ENCODE measurements around the gene HM13. TPM values are rescaled to one million over a fixed set of nuclear protein-coding genes. Genes with fewer than 3 reads are reported as not detected.

The HM13 gene
- total and polyA plus RNA-seq, 2 of the 13 experiments (the other 11 are each of a cell fraction or from before 2014, with no cell fraction given): 118 to 243 TPM

DNA sequence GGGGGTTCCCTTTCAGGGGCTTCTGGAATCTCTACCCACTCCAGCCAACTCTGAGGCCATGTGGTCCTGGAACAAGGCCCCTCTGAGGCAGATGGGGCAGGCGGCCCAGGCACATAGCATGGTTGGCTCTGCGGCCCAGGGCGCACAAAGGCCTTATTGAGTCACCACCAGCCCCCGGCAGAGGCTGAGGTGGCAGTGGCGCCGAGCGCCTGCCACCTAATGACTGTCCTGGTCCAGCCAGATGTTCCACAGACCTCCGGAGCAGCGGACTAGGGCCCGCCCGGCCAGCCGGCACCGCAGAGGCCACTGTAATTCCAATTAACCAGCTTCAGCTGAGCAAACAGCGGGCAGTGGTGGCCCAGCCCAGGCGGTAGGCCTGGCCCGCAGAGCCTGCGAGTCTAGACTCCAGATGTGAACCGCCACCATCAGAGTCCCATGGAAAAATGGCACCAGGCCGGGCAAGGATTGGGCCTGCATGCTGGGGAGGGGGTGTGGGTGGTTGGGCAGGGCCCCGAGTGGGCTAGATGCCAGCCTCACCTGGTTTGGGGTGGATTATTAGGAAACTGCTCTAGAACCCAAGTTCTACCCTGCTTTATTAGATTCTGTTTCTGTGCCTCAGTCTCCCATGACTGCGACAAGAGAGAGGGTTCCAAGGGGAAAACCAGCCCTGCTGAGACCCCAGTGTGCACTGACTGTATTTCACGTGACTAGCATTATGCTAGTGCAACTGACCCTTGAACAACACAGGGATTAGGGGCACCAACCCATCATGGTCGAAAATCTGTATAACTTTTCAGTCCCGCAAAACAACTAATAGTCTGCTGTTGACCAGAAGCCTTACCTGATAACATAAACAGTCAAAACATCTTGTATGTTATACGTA is 56.7 kb downstream of the HM13 start (continued):
- TF ChIP-seq CHCHD3 (CRISPR knock-in tag; IDR thresholded peaks at IDR 0.05): no peak
- no peak for TF ChIP-seq THYN1 (CRISPR knock-in tag; IDR thresholded peaks at IDR 0.05; ENCODE audit: borderline replicate concordance, low read depth)
- no peak for TF ChIP-seq ZNF225 (CRISPR knock-in tag; IDR thresholded peaks at IDR 0.05)
- no peak for TF ChIP-seq HDAC6 (IDR thresholded peaks at IDR 0.05; ENCODE audit: low read depth, low read length)
- TF ChIP-seq DR1 (CRISPR knock-in tag; IDR thresholded peaks at IDR 0.05): no peak
- TF ChIP-seq SMYD3 (CRISPR knock-in tag; IDR thresholded peaks at IDR 0.05): no peak
- TF ChIP-seq, protein P1, sequence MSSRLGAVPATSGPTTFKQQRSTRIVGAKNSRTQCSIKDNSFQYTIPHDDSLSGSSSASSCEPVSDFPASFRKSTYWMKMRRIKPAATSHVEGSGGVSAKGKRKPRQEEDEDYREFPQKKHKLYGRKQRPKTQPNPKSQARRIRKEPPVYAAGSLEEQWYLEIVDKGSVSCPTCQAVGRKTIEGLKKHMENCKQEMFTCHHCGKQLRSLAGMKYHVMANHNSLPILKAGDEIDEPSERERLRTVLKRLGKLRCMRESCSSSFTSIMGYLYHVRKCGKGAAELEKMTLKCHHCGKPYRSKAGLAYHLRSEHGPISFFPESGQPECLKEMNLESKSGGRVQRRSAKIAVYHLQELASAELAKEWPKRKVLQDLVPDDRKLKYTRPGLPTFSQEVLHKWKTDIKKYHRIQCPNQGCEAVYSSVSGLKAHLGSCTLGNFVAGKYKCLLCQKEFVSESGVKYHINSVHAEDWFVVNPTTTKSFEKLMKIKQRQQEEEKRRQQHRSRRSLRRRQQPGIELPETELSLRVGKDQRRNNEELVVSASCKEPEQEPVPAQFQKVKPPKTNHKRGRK (CRISPR knock-in tag; IDR thresholded peaks at IDR 0.05): no peak
- TF ChIP-seq SALL2 (CRISPR knock-in tag; IDR thresholded peaks at IDR 0.05): peak; percentile 42; the same call in 1 of the 2 replicates
- no peak for TF ChIP-seq ZNF709 (CRISPR knock-in tag; IDR thresholded peaks at IDR 0.05)
- 0 out of 2 replicates have a peak, but pooled peaks have one; percentile 15 for TF ChIP-seq ZFP36L1 (CRISPR knock-in tag; IDR thresholded peaks at IDR 0.05)
- TF ChIP-seq ZNF224 (CRISPR knock-in tag; IDR thresholded peaks at IDR 0.05): no peak
- TF ChIP-seq HNRNPK (IDR thresholded peaks at IDR 0.05; ENCODE audit: low read depth, low read length, poor library complexity, severe bottlenecking): peak; percentile 32
- TF ChIP-seq, protein P2, sequence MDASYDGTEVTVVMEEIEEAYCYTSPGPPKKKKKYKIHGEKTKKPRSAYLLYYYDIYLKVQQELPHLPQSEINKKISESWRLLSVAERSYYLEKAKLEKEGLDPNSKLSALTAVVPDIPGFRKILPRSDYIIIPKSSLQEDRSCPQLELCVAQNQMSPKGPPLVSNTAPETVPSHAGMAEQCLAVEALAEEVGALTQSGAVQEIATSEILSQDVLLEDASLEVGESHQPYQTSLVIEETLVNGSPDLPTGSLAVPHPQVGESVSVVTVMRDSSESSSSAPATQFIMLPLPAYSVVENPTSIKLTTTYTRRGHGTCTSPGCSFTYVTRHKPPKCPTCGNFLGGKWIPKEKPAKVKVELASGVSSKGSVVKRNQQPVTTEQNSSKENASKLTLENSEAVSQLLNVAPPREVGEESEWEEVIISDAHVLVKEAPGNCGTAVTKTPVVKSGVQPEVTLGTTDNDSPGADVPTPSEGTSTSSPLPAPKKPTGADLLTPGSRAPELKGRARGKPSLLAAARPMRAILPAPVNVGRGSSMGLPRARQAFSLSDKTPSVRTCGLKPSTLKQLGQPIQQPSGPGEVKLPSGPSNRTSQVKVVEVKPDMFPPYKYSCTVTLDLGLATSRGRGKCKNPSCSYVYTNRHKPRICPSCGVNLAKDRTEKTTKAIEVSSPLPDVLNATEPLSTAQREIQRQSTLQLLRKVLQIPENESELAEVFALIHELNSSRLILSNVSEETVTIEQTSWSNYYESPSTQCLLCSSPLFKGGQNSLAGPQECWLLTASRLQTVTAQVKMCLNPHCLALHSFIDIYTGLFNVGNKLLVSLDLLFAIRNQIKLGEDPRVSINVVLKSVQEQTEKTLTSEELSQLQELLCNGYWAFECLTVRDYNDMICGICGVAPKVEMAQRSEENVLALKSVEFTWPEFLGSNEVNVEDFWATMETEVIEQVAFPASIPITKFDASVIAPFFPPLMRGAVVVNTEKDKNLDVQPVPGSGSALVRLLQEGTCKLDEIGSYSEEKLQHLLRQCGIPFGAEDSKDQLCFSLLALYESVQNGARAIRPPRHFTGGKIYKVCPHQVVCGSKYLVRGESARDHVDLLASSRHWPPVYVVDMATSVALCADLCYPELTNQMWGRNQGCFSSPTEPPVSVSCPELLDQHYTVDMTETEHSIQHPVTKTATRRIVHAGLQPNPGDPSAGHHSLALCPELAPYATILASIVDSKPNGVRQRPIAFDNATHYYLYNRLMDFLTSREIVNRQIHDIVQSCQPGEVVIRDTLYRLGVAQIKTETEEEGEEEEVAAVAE (CRISPR knock-in tag; IDR thresholded peaks at IDR 0.05; ENCODE audit: borderline replicate concordance): no peak
- TF ChIP-seq, protein P3, sequence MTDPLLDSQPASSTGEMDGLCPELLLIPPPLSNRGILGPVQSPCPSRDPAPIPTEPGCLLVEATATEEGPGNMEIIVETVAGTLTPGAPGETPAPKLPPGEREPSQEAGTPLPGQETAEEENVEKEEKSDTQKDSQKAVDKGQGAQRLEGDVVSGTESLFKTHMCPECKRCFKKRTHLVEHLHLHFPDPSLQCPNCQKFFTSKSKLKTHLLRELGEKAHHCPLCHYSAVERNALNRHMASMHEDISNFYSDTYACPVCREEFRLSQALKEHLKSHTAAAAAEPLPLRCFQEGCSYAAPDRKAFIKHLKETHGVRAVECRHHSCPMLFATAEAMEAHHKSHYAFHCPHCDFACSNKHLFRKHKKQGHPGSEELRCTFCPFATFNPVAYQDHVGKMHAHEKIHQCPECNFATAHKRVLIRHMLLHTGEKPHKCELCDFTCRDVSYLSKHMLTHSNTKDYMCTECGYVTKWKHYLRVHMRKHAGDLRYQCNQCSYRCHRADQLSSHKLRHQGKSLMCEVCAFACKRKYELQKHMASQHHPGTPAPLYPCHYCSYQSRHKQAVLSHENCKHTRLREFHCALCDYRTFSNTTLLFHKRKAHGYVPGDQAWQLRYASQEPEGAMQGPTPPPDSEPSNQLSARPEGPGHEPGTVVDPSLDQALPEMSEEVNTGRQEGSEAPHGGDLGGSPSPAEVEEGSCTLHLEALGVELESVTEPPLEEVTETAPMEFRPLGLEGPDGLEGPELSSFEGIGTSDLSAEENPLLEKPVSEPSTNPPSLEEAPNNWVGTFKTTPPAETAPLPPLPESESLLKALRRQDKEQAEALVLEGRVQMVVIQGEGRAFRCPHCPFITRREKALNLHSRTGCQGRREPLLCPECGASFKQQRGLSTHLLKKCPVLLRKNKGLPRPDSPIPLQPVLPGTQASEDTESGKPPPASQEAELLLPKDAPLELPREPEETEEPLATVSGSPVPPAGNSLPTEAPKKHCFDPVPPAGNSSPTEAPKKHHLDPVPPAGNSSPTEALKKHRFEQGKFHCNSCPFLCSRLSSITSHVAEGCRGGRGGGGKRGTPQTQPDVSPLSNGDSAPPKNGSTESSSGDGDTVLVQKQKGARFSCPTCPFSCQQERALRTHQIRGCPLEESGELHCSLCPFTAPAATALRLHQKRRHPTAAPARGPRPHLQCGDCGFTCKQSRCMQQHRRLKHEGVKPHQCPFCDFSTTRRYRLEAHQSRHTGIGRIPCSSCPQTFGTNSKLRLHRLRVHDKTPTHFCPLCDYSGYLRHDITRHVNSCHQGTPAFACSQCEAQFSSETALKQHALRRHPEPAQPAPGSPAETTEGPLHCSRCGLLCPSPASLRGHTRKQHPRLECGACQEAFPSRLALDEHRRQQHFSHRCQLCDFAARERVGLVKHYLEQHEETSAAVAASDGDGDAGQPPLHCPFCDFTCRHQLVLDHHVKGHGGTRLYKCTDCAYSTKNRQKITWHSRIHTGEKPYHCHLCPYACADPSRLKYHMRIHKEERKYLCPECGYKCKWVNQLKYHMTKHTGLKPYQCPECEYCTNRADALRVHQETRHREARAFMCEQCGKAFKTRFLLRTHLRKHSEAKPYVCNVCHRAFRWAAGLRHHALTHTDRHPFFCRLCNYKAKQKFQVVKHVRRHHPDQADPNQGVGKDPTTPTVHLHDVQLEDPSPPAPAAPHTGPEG (CRISPR knock-in tag; IDR thresholded peaks at IDR 0.05): no peak; the same call in 1 of the 2 replicates
- TF ChIP-seq RNF2 (conservative IDR thresholded peaks at IDR 0.05; ENCODE audit: low read depth): no peak
- no peak for TF ChIP-seq ATF7 (IDR thresholded peaks at IDR 0.05)
- no peak for TF ChIP-seq ATF7 (CRISPR knock-in tag; IDR thresholded peaks at IDR 0.05)
- no peak for TF ChIP-seq ADNP (CRISPR knock-in tag; IDR thresholded peaks at IDR 0.05)

Data from HepG2 (cell line).